Measurements from ENCODE around the gene SLC6A15.
A peak's percentile ranks its signal among the peaks of the same experiment; 100 is the strongest.

The SLC6A15 gene

GRCh38 chr12:84843593-84844144 is 68.9 kb downstream of the SLC6A15 start:
- Mint-ChIP-seq H3K4me3 (no peak overlapping the region), H3K27ac (no peak overlapping the region), H3K9me3 (no peaks in the 10 kb centered on the region), H3K4me1 (no peaks in the 10 kb centered on the region), H3K36me3 (no peaks in the 10 kb centered on the region), H3K27me3 (peaks cover 0 to 5% of the 10 kb centered on the region in 2 donors)
- DNase-seq, result no peak
- no peak for ATAC-seq (replicated peaks)

- Mint-ChIP-seq H3K9me3 (no peaks in the 10 kb centered on the region), H3K36me3 (no peaks in the 10 kb centered on the region), H3K4me3 (no peak overlapping the region), H3K27ac (no peak overlapping the region), H3K4me1 (no peaks in the 10 kb centered on the region), H3K27me3 (peaks cover 0 to 5% of the 10 kb centered on the region in 2 donors)
- no peak for DNase-seq
- peak in 1 of 2 donors; percentile 33 for ATAC-seq (replicated peaks)
Observed at GRCh38 chr12:84842406-84843013, 70.1 kb downstream of the SLC6A15 start.

GRCh38 chr12:84841591-84841990 is 71.0 kb downstream of the SLC6A15 start:
- Mint-ChIP-seq H3K27me3 (peaks cover 0 to 5% of the 10 kb centered on the region in 2 donors), H3K4me3 (no peak overlapping the region), H3K4me1 (no peaks in the 10 kb centered on the region), H3K27ac (no peak overlapping the region), H3K9me3 (no peaks in the 10 kb centered on the region), H3K36me3 (no peaks in the 10 kb centered on the region)
- no peak for DNase-seq
- ATAC-seq (replicated peaks), result no peak

- Mint-ChIP-seq H3K4me3 (no peak overlapping the region), H3K27me3 (peaks cover 0 to 5% of the 10 kb centered on the region in 2 donors), H3K9me3 (no peaks in the 10 kb centered on the region), H3K27ac (no peak overlapping the region), H3K4me1 (no peaks in the 10 kb centered on the region), H3K36me3 (no peaks in the 10 kb centered on the region)
- ATAC-seq (replicated peaks), result no peak
- no peak for DNase-seq
Observed at GRCh38 chr12:84840356-84840755, 72.2 kb downstream of the SLC6A15 start.

GRCh38 chr12:84826925-84827324 is 85.7 kb downstream of the SLC6A15 start:
- peaks cover 0 to 6% of the 10 kb centered on the region in 2 donors for H3K27me3 Mint-ChIP-seq
- no peak overlapping the region for H3K4me3 Mint-ChIP-seq
- ATAC-seq (replicated peaks), result no peak
- H3K27ac Mint-ChIP-seq, result no peak overlapping the region
- H3K9me3 Mint-ChIP-seq, result no peaks in the 10 kb centered on the region
- H3K36me3 Mint-ChIP-seq, result no peaks in the 10 kb centered on the region
- H3K4me1 Mint-ChIP-seq, result no peaks in the 10 kb centered on the region
- no peak for DNase-seq

GRCh38 chr12:84825149-84825548 is 87.5 kb downstream of the SLC6A15 start:
- peaks cover 0 to 6% of the 10 kb centered on the region in 2 donors for H3K27me3 Mint-ChIP-seq
- H3K4me3 Mint-ChIP-seq, result no peak overlapping the region
- no peak overlapping the region for H3K27ac Mint-ChIP-seq
- no peaks in the 10 kb centered on the region for H3K9me3 Mint-ChIP-seq
- no peaks in the 10 kb centered on the region for H3K4me1 Mint-ChIP-seq
- no peak for DNase-seq
- no peaks in the 10 kb centered on the region for H3K36me3 Mint-ChIP-seq
- ATAC-seq (replicated peaks), result no peak

GRCh38 chr12:84822525-84822924 is 90.1 kb downstream of the SLC6A15 start:
- H3K27me3 Mint-ChIP-seq, result no peaks in the 10 kb centered on the region
- no peak overlapping the region for H3K4me3 Mint-ChIP-seq
- no peaks in the 10 kb centered on the region for H3K36me3 Mint-ChIP-seq
- ATAC-seq (replicated peaks) (no peak), DNase-seq (no peak)
- H3K9me3 Mint-ChIP-seq, result no peaks in the 10 kb centered on the region
- H3K27ac Mint-ChIP-seq, result no peak overlapping the region
- no peaks in the 10 kb centered on the region for H3K4me1 Mint-ChIP-seq

- DNase-seq (no peak), ATAC-seq (replicated peaks) (no peak)
- H3K9me3 Mint-ChIP-seq, result no peaks in the 10 kb centered on the region
- H3K27me3 Mint-ChIP-seq, result no peaks in the 10 kb centered on the region
- H3K4me3 Mint-ChIP-seq, result no peak overlapping the region
- H3K36me3 Mint-ChIP-seq, result no peaks in the 10 kb centered on the region
- H3K4me1 Mint-ChIP-seq, result no peaks in the 10 kb centered on the region
- no peak overlapping the region for H3K27ac Mint-ChIP-seq
Observed at GRCh38 chr12:84816916-84817695, 95.5 kb downstream of the SLC6A15 start.

- Mint-ChIP-seq H3K27me3 (no peaks in the 10 kb centered on the region), H3K4me1 (no peaks in the 10 kb centered on the region), H3K4me3 (no peak overlapping the region), H3K36me3 (no peaks in the 10 kb centered on the region), H3K27ac (no peak overlapping the region), H3K9me3 (no peaks in the 10 kb centered on the region)
- DNase-seq (no peak), ATAC-seq (replicated peaks) (no peak)
Observed at GRCh38 chr12:84814664-84815245, 97.8 kb downstream of the SLC6A15 start.

GRCh38 chr12:84813780-84814663 is 98.6 kb downstream of the SLC6A15 start:
- Mint-ChIP-seq H3K4me3 (no peak overlapping the region), H3K27ac (no peak overlapping the region), H3K4me1 (no peaks in the 10 kb centered on the region), H3K36me3 (no peaks in the 10 kb centered on the region), H3K27me3 (no peaks in the 10 kb centered on the region), H3K9me3 (no peaks in the 10 kb centered on the region)
- no peak for DNase-seq
- peak in 1 of 2 donors; percentile 47 for ATAC-seq (replicated peaks)

- Mint-ChIP-seq H3K27me3 (no peaks in the 10 kb centered on the region), H3K36me3 (no peaks in the 10 kb centered on the region), H3K27ac (no peak overlapping the region), H3K9me3 (no peaks in the 10 kb centered on the region), H3K4me1 (no peaks in the 10 kb centered on the region), H3K4me3 (no peak overlapping the region)
- ATAC-seq (replicated peaks) (no peak), DNase-seq (no peak)
Observed at GRCh38 chr12:84811291-84811690, 101.3 kb downstream of the SLC6A15 start.

GRCh38 chr12:84810611-84811010 is 102.0 kb downstream of the SLC6A15 start:
- no peaks in the 10 kb centered on the region for H3K27me3 Mint-ChIP-seq
- no peaks in the 10 kb centered on the region for H3K4me1 Mint-ChIP-seq
- H3K36me3 Mint-ChIP-seq, result no peaks in the 10 kb centered on the region
- no peak overlapping the region for H3K4me3 Mint-ChIP-seq
- no peak for ATAC-seq (replicated peaks)
- DNase-seq, result no peak
- no peaks in the 10 kb centered on the region for H3K9me3 Mint-ChIP-seq
- H3K27ac Mint-ChIP-seq, result no peak overlapping the region

All from stimulated activated naive B cell treated with anti-CD40 and anti-IgM and Interleukin-4, amounts not matched to agents 10 μg/mL and 1 μg/mL and 100 μg/mL, for 72 hours (primary cell).